HEK293 (cell line): ENCODE measurements around the gene HMGN4.

Source experiments
- GLI2 ChIP-seq: fragments of 450-650 bp; formaldehyde crosslinking; IDR thresholded peaks from 2 replicates; pipeline ENCODE4; 2017; ENCODE audit warnings: missing biosample characterization, missing genetic modification characterization, low read depth, borderline replicate concordance
- HIC1 ChIP-seq: fragments of 450-650 bp; formaldehyde crosslinking; IDR thresholded peaks from 2 replicates; pipeline ENCODE4 v1.5.1; 2016; ENCODE audit warnings: missing biosample characterization, missing genetic modification characterization
- KLF10 ChIP-seq: fragments of 450-650 bp; IDR thresholded peaks from 2 replicates; pipeline ENCODE4 v1.5.1; 2018; ENCODE audit warnings: missing biosample characterization, mild to moderate bottlenecking, missing genetic modification characterization
- KLF16 ChIP-seq: fragments of 450-650 bp; formaldehyde crosslinking; IDR thresholded peaks from 2 replicates; pipeline ENCODE4 v1.5.1; 2017; ENCODE audit warnings: missing biosample characterization, missing genetic modification characterization
- MZF1 ChIP-seq: fragments of 450-650 bp; formaldehyde crosslinking; IDR thresholded peaks from 2 replicates; pipeline ENCODE4 v1.5.1; 2017; ENCODE audit warnings: missing biosample characterization, missing genetic modification characterization, borderline replicate concordance
- SCRT2 ChIP-seq: fragments of 450-650 bp; formaldehyde crosslinking; IDR thresholded peaks from 2 replicates; pipeline ENCODE4 v1.5.1; 2016; ENCODE audit warnings: missing biosample characterization, missing genetic modification characterization
- SP2 ChIP-seq: fragments of 450-650 bp; formaldehyde crosslinking; IDR thresholded peaks from 2 replicates; pipeline ENCODE4 v1.5.1; 2016; ENCODE audit warnings: missing biosample characterization, missing genetic modification characterization
- SP7 ChIP-seq: fragments of 450-650 bp; formaldehyde crosslinking; IDR thresholded peaks from 2 replicates; pipeline ENCODE4 v1.5.1; 2016; ENCODE audit warnings: missing biosample characterization, missing genetic modification characterization
- TCF7L2 ChIP-seq: IDR thresholded peaks from 2 replicates; pipeline ENCODE4 v1.6.1; 2011; ENCODE audit warnings: low read depth, mild to moderate bottlenecking, inconsistent platforms, low read length, moderate library complexity, borderline replicate concordance
- ZBTB10 ChIP-seq: fragments of 450-650 bp; formaldehyde crosslinking; IDR thresholded peaks from 2 replicates; pipeline ENCODE4 v1.5.1; 2016; ENCODE audit warnings: missing biosample characterization, missing genetic modification characterization
- ZBTB7A ChIP-seq: fragments of 450-650 bp; formaldehyde crosslinking; IDR thresholded peaks from 2 replicates; pipeline ENCODE4 v1.5.1; 2016; ENCODE audit warnings: low read depth, missing biosample characterization, missing genetic modification characterization
- ZFP3 ChIP-seq: fragments of 450-650 bp; formaldehyde crosslinking; IDR thresholded peaks from 2 replicates; pipeline ENCODE4 v1.5.1; 2016; ENCODE audit warnings: low read depth, missing biosample characterization, missing genetic modification characterization
- ZNF133 ChIP-seq: fragments of 450-650 bp; formaldehyde crosslinking; IDR thresholded peaks from 2 replicates; pipeline ENCODE4 v1.5.1; 2016; ENCODE audit warnings: missing biosample characterization, missing genetic modification characterization
- ZNF16 ChIP-seq: fragments of 450-650 bp; formaldehyde crosslinking; IDR thresholded peaks from 2 replicates; pipeline ENCODE4 v1.5.1; 2016; ENCODE audit warnings: low read depth, missing biosample characterization, missing genetic modification characterization
- ZNF248 ChIP-seq: fragments of 450-650 bp; formaldehyde crosslinking; IDR thresholded peaks from 2 replicates; pipeline ENCODE4 v1.5.1; 2017; ENCODE audit warnings: missing biosample characterization, missing genetic modification characterization
- ZNF311 ChIP-seq: fragments of 450-650 bp; formaldehyde crosslinking; IDR thresholded peaks from 2 replicates; pipeline ENCODE4 v1.5.1; 2017; ENCODE audit warnings: missing biosample characterization, missing genetic modification characterization, borderline replicate concordance
- ZNF335 ChIP-seq: fragments of 450-650 bp; formaldehyde crosslinking; conservative IDR thresholded peaks from 2 replicates; pipeline ENCODE4 v1.5.1; 2016; ENCODE audit warnings: missing biosample characterization, missing genetic modification characterization
- ZNF37A ChIP-seq: fragments of 450-650 bp; IDR thresholded peaks from 2 replicates; pipeline ENCODE4 v1.5.1; 2018; ENCODE audit warnings: missing biosample characterization, missing genetic modification characterization
- ZNF48 ChIP-seq: fragments of 450-650 bp; formaldehyde crosslinking; IDR thresholded peaks from 2 replicates; pipeline ENCODE4 v1.5.1; 2016; ENCODE audit warnings: missing biosample characterization, missing genetic modification characterization
- ZNF518A ChIP-seq: fragments of 450-650 bp; formaldehyde crosslinking; conservative IDR thresholded peaks from 2 replicates; pipeline ENCODE4 v1.5.1; 2016; ENCODE audit warnings: low read depth, missing biosample characterization, missing genetic modification characterization
- ZNF548 ChIP-seq: fragments of 450-650 bp; formaldehyde crosslinking; IDR thresholded peaks from 2 replicates; pipeline ENCODE4 v1.5.1; 2016; ENCODE audit warnings: missing biosample characterization, missing genetic modification characterization
- ZNF561 ChIP-seq: fragments of 450-650 bp; IDR thresholded peaks from 2 replicates; pipeline ENCODE4 v1.5.1; 2018; ENCODE audit warnings: missing biosample characterization, missing genetic modification characterization, borderline replicate concordance
- ZNF580 ChIP-seq: fragments of 450-650 bp; formaldehyde crosslinking; IDR thresholded peaks from 2 replicates; pipeline ENCODE4 v1.5.1; 2016; ENCODE audit warnings: missing biosample characterization, missing genetic modification characterization
- ZNF610 ChIP-seq: fragments of 450-650 bp; formaldehyde crosslinking; IDR thresholded peaks from 2 replicates; pipeline ENCODE4 v1.5.1; 2016; ENCODE audit warnings: missing biosample characterization, missing genetic modification characterization, borderline replicate concordance
- ZNF645 ChIP-seq: fragments of 450-650 bp; formaldehyde crosslinking; IDR thresholded peaks from 2 replicates; pipeline ENCODE4; 2016; ENCODE audit warnings: missing biosample characterization, missing genetic modification characterization
- ZNF660 ChIP-seq: fragments of 450-650 bp; IDR thresholded peaks from 2 replicates; pipeline ENCODE4 v1.5.1; 2018; ENCODE audit warnings: missing biosample characterization, mild to moderate bottlenecking, missing genetic modification characterization
- ZNF704 ChIP-seq: fragments of 450-650 bp; formaldehyde crosslinking; IDR thresholded peaks from 2 replicates; pipeline ENCODE4 v1.5.1; 2016; ENCODE audit warnings: missing biosample characterization, missing genetic modification characterization
- ZNF776 ChIP-seq: fragments of 450-650 bp; formaldehyde crosslinking; IDR thresholded peaks from 2 replicates; pipeline ENCODE4 v1.5.0; 2017; ENCODE audit warnings: missing biosample characterization, missing genetic modification characterization, borderline replicate concordance
- ZNF792 ChIP-seq: fragments of 450-650 bp; formaldehyde crosslinking; IDR thresholded peaks from 2 replicates; pipeline ENCODE4 v1.5.1; 2016; ENCODE audit warnings: missing biosample characterization, missing genetic modification characterization

The HMGN4 gene

GRCh38 chr6:26553264-26553634 is 15.1 kb downstream of the HMGN4 start (continued):
- TF ChIP-seq ZNF645 (tag by site-specific recombination) (no peak), ZNF518A (tag by site-specific recombination) (no peak), SCRT2 (tag by site-specific recombination) (no peak), ZNF580 (tag by site-specific recombination) (peak; percentile 95), MZF1 (tag by site-specific recombination) (no peak), SP7 (tag by site-specific recombination) (peak; percentile 23), ZNF335 (tag by site-specific recombination) (0 out of 2 replicates have a peak, but pooled peaks have one; percentile 32), ZNF248 (tag by site-specific recombination) (no peak), ZNF48 (tag by site-specific recombination) (no peak), ZNF37A (tag by site-specific recombination) (no peak), TCF7L2 (no peak), ZNF561 (tag by site-specific recombination) (no peak; the same call in 1 of the 2 replicates), ZFP3 (tag by site-specific recombination) (no peak), ZNF610 (tag by site-specific recombination) (no peak), KLF16 (no peak), ZNF133 (tag by site-specific recombination) (no peak), HIC1 (tag by site-specific recombination) (no peak), ZNF792 (tag by site-specific recombination) (no peak), ZNF311 (tag by site-specific recombination) (no peak), ZBTB7A (tag by site-specific recombination) (0 out of 2 replicates have a peak, but pooled peaks have one; percentile 19), ZNF776 (tag by site-specific recombination) (no peak), SP2 (no peak), ZNF660 (tag by site-specific recombination) (peak; percentile 21; the same call in 1 of the 2 replicates), ZNF704 (no peak), ZNF16 (tag by site-specific recombination) (no peak), GLI2 (0 out of 2 replicates have a peak, but pooled peaks have one; percentile 3), KLF10 (tag by site-specific recombination) (peak; percentile 12; the same call in 1 of the 2 replicates), ZBTB10 (tag by site-specific recombination) (no peak), ZNF548 (tag by site-specific recombination) (no peak)
